Left colon (tissue), 2 donors: Measurements from ENCODE around the gene TTF1. TPM values are rescaled to one million over a fixed set of nuclear protein-coding genes. Genes with fewer than 3 reads are reported as not detected.
"Not testable (repeated sequence)": the region's sequence is repeated elsewhere in the genome, so short reads cannot be mapped to it uniquely, and the experiment has no call there.

Experiments
- ATAC-seq: fragments of 200-7000 bp; cut with Tn5 transposase; one replicate; pipeline ENCODE4 v1.9.1; 2020; ENCODE audit warnings: mild to moderate bottlenecking, moderate library complexity
- DNase-seq, 2 donors: peaks; one replicate each; pipeline ENCODE4 v3.0.0-alpha.2; 2020
- intact Hi-C, 2 donors: fragments of 100-400 bp; cut with DNase I in 1 of 2; cut with micrococcal nuclease in 1 of 2; formaldehyde crosslinking; loops; one replicate each; pipeline versions ENCODE4 v1.11.2 to v1.14.0; 2022; cut with DNase I, micrococcal nuclease
- total RNA-seq, 2 donors: library from RNA; stranded (reverse); fragmentation: NEBNext Ultra II Directional; extraction: Animal tissue kit (Norgen Biotek cat#: 25700); gene quantifications; one replicate each; pipeline ENCODE4 v1.2.1, GENCODE V29; 2021
- donor health status: DM: no; HTN: no; CAD: no.
- donor health status: DM: yes; HTN: yes; CAD: no.

Gene TTF1
- total RNA-seq, 2 donors from 2014 or later = 8.2 to 9.0 TPM

DNA sequence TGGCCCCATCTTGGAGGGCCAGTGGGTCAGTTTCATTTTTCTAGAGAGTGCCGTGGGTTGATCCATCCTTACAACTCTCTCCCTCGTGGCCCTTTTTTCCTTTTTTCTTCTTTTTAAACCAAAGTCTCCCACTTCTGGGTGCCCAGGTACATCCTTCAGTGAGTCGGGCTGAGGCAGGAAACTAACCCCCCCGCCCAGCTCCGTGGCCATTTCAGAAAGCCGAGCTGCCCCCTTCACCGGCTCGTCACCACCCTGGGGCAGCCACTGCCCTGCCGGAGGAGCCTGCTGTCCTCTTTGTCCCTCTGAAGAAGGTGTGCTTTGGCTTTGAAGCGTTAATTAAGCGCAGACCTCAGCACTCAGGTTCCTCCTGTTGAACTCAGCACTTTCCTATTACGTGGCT is 8.5 kb upstream of the TTF1 start:
- ATAC-seq = no peak
- intact Hi-C loops = loop anchor here in 1 of 2 donors (10.0 kb wide), 1 partner anchor 160 kb away; no protein-coding TSS in a partner anchor

DNA sequence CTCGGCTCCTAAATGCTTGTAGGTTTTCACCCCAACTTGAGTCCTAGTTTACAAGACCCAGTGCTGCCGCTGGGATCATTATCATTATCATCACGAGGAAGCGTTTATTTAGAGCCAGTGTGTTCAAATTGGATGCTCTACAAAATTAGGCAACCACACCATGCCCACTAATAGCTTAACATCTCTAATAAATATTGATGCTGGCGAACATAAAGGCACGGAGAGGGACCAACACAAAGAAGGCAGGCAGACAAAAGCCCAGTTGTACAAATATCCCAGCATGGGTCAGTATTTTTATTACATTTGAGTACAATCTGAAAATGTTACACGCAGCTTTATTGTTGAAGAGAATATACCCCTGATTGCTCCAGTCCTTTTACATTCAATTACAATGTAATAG is 8.1 kb upstream of the TTF1 start:
- ATAC-seq = no peak
- DNase-seq = no peak
- intact Hi-C loops = loop anchor here in 1 of 2 donors (10.0 kb wide), 1 partner anchor 160 kb away; no protein-coding TSS in a partner anchor

More for the DNA sequence above, 8.5 kb upstream of the TTF1 start:
- no peak for DNase-seq

DNA sequence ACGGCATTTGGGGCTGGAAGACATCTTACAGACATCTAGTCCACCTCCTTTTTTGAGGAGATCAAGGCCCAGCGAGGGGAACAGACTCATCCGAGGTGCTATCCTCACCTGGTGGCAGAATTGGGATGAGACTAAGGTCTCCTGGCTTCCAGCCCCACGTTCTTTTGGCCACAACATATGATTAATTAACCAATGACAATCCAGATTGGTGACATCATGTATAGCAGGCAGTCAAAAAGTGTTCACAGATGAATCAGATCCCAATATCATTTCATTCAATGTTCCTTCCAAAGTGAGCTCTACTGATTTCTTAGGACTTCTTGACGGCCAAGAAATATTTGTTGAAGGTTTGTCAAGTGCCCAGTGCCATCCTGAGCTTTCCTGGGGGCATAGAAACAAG is 7.3 kb upstream of the TTF1 start:
- intact Hi-C loops = loop anchor here in 1 of 2 donors (10.0 kb wide), 1 partner anchor 161 kb away; no protein-coding TSS in a partner anchor
- ATAC-seq (no peak), DNase-seq (no peak)

DNA sequence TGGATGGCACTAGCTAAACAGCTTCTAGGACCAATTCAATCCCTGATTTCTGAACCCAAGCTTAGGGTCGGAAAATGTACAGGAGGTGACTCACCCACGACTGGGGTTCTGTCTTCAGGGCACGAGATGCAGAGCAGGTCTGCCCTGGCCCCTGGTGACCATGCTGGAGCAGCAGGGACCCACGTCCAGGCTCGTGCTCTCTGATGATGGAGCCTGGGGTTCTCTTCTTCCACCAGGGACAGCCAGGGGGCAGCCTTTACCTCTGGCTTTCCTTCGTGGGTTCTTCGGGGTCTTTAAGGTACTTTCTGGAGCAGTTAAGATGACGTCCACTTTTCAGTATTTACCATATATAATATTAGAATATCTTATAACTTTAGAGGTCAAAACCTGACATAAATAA is 5.4 kb upstream of the TTF1 start:
- intact Hi-C loops = loop anchor here in 1 of 2 donors (10.0 kb wide), 1 partner anchor 163 kb away; no protein-coding TSS in a partner anchor
- ATAC-seq = no peak
- DNase-seq = peak in 1 of 2 donors; percentile 7

DNA sequence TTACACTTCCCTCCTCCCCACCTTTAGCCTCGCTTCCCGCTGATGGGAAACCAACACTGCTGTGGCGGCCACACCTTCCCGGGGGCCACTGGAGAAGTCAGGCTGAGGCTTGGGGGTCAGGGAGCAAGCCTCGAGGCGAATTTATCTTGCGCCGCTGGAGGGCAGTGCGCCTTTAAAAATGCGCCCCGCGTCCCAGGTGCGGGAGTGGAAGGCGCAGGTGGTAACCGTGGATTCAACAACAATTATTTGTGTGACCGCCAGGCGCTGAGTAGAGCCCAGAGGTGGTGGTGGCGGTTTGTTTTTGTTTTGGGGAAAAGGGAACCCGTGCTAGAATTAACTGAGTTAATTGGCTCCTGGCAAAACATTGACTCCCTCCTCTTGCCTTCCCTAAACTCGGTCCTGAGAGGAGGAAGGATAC is 4.5 kb upstream of the TTF1 start:
- peak; percentile 40 to 65 for DNase-seq
- ATAC-seq = peak; percentile 67
- intact Hi-C loops = loop anchor here in 1 of 2 donors (10.0 kb wide), 1 partner anchor 164 kb away; no protein-coding TSS in a partner anchor

DNA sequence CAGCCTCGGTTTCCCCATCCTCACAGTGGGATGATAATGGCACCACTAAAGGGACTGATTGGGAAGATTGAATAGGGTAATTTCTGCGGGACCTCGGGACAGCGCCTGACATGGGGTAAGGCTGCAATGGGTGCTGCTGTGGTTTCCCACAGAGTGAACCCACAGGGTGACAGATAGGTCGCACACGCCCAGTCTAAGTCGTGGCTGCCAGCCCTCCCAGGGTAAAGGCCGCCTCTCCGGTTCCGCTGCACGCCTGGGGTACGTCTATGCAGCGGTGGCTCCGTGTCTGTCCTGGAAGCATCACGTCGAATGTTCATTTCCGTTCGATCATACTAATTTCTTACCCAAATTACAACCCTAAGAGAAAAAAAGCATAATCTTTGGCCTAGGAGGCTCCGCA is 4.0 kb upstream of the TTF1 start:
- ATAC-seq = peak; percentile 42
- peak in 1 of 2 donors; percentile 9 for DNase-seq
- intact Hi-C loops = loop anchor here in 1 of 2 donors (10.0 kb wide), 1 partner anchor 164 kb away; no protein-coding TSS in a partner anchor

DNA sequence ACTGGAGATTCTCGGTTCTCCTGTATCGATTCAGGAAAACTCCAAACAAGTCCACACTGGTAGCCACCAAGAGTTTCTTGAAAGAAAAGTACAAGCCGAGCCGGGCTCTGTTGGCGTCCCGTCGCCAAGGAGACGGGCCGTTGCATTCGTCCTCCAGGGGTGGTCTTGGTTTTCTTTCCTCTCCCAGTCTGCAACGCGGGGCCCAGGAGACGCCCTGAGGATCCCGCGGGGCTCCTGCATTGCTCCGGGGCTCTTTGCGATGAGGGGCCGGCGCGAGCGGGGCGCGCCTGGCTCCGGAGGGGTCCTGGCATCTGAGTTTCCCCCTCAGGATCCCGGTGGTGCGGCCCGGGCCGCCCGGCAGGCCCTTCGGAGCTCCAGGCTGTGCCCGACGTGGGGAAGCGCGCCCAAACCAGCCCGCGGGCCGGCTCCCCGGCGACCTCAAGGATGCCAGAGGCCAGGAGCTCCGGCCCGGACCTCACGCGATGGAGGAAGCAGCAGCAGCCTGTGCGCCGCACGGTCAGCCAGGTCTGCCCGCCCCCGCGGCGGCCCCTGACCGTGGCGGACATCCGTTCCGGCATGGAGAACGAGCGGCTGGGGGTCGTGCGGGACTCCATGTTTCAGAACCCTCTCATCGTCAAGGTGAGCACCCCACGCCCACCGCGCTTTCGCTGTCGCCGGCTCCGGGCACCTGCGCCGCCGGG is 3.3 kb upstream of the TTF1 start, which contains the start of gene CFAP77:
CFAP77 (plus strand) TSS at position 384 of the 701 bp plus-strand sequence; CDS start at position 445, 61 bp downstream.
- intact Hi-C loops = loop anchor here in 1 of 2 donors (10.0 kb wide), 1 partner anchor 165 kb away; no protein-coding TSS in a partner anchor
- peak in 1 of 2 donors; percentile 45 for DNase-seq
- peak; percentile 53 for ATAC-seq

DNA sequence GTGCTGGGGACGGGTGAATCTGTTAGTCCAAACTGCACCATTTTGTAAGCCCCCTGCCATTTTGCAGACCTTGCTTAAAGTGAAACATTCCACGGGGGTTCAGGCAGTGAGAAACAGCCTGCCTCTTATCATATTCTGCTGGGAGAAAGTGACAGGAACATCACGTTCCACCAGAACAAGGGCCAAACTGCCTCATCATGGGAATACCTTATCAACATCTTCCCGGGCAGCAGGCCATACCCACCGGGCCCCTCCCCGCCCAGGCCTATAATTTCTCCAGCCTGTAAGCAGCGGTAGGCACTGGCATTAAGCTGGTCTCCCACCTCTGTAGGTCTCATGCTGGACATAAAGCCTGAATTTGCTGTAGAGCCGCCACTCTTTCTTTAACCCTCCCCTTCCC is 1.9 kb upstream of the TTF1 start:
- DNase-seq (no peak), ATAC-seq (no peak)
- intact Hi-C loops = no loop called here

DNA sequence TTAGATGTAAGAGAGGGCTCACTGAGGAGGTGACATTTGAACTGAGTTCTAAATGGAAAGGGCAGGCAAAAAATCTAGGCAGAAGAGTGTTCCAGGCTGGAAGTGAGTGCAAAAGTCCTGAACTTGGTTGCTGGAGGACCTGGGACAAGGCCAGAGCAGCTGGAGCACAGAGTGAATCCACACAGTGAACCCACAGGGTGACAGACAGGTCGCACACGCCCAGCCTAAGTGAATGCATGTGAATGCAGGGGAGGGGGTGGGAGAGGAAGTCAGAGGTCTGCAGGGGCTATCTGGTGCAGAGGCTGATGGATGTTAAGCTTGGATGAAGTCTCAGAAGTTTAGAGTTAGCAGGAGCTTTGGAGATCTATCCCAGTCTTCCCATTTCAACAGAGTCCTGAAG is 556 bp upstream of the TTF1 start:
- no peak for ATAC-seq
- intact Hi-C loops = no loop called here
- no peak for DNase-seq

DNA sequence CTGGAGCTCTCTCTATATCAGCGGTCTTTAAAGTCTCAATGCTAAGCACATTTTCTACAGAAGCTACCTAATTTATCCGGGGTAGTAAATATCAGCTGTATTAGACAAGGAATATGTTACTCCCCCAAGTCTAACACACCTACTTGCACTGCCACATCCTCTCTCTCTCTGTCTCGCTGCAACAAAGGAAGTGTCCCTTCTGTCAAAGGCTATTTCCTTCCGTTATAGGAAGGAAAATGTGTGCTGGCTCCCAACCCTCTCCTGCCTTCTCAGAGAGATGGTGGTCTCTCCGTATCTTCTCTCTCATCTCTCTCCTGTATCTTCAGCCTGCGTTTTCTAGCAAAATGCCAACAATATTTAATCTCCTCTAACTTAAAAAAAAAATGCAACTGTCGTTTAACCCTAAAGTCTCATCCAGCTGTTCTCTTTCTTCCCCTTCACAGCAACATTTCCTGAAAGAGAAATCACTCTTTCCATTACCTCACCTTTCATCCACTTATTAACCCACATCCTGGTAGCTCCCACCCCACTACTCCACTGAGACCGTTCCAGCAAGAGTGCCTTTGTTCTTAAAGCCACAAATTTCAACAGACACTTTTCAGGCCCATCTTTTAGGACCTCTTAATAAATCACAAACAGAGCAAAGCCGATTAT is 2.3 kb downstream of the TTF1 start:
- no peak for DNase-seq
- intact Hi-C loops = no loop called here
- no peak for ATAC-seq

DNA sequence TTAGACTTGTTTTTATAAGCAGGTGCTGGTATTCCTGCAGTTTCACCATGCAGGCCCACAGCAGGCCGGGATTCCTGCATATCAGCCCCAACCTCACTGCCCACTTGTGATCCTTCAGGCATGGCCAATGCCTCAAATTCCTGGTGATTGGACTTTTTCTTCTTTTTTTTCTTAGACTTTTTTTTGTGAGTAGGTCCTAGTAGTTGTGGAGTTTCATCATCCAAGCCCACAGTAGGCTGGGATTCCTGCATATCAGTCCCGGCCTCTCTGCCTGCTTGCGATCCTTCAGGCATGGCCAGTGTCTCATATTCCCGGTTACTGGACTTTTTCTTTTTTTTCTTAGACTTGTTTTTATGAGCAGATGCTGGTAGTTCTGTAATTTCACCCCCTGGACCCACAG is 4.8 kb downstream of the TTF1 start:
- no peak for ATAC-seq
- intact Hi-C loops = no loop called here
- no peak for DNase-seq

DNA sequence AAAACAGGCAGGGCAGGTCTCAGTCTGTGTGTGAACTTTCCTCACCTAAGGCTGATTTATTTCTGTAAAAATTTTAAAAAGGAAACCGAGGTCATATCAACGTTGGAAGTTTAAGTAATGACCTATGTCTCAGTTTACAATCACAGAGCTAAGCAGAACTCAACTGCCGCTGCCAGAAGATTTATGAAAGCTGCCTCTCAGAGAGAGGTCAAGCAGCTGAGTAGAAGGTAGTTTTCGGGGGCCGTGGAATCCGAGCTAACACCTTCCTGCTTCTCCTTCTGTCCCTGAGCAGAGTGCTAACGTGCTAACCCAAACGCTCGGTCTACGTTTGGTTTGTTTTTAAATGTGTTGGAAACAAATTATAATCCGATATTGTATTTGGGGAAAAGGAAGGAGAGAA is 11.1 kb downstream of the TTF1 start:
- no peak for DNase-seq
- intact Hi-C loops = no loop called here
- ATAC-seq = no peak

DNA sequence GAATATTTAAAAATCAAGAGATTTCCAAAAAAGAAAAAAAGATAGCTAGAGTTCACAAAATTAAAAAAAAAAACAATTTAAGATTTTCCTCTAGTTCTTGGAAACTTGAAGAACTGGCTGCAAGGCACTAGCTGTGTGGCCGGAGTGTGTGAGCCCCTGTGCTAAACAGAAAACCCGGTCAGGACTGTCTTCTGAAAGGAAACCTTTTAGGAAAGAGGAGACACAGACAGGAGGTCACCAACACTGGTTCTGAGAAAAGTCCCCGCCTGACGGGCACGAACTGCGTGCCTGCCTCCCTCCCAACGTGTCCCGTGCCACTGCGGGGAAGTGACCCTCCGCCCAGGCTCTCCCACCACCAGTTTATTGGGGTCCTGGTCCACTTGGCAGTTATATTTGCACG is 15.2 kb downstream of the TTF1 start:
- intact Hi-C loops = no loop called here
- DNase-seq (no peak), ATAC-seq (no peak)

DNA sequence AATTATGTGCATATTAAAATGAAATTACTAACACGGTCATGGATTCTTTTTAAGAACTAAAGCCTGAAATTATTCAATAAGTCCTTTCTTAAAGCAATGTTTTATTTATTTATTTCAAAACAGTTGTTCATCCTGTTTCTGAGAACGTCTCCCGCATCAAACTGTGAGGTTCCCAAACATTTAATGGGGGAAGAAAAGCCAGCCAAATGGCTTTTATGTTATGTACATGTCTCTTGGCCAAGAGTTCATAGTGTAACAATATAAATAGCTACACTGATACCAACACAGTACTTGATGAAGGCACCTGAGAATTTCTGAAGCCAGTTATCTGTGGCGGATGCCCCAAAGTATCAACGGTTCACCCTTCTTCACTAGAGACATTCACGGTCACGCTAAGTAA is 15.7 kb downstream of the TTF1 start:
- DNase-seq (no peak), ATAC-seq (no peak)
- intact Hi-C loops = no loop called here

DNA sequence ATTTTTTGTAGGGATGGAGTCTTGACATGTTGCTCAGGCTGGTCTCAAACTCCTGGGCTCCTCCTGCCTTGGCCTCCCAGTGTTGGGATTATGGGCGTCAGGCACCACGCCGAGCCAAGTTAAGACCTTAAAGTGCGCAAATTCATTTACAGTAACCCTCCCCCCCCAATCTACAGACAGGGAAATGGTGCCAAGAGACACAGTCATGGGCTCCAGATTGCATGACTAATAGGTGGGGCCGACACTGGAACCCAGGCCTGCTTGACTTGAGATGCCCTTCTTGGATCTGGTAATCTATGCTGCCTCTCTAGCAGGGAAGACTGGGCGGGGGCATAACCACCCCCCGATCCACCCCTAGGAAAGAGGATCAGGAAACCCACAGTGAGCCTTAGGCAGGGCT is 19.5 kb downstream of the TTF1 start:
- ATAC-seq (no peak), DNase-seq (no peak)
- intact Hi-C loops = no loop called here

DNA sequence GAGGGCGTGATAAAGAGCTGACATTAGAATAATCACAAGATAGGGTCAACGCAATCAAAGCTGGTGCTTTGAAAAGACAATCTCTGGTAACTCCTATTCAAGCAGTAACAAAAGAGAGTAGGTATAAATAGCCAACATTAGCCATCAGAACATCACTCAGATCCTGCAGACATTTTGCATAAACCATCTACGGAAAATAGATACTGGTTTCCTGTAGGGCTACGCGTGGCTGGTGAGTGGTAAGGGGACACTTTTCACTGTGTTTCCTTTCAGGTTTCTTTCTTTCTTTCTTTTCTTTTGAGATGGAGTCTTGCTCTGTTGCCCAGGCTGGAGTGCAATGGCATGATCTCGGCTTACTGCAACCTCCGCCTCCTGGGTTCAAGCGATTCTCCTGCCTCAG is 22.3 kb downstream of the TTF1 start:
- intact Hi-C loops = no loop called here
- ATAC-seq (no peak), DNase-seq (no peak)

DNA sequence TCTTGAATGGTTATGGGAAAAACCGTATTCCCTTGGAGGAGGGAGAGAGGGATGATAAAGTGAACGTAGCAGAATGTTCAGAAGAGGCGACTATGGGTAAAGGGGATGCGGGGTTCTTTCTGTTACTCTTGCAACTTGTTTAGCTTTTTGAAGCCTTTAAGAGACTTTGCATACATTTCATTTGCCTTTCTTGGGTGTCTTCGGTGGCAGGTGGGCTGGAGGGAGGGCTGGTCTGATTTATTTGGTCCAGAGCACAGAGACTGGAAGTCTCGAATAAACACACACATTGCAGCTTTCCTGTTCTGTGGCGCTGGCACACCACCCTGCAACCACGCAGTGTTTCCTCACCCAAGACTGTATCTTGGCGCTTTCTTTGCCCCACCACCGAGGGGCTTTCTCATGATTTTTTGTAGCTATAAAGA is 23.2 kb downstream of the TTF1 start:
- intact Hi-C loops = no loop called here
- peak in 1 of 2 donors; percentile 14 for DNase-seq
- ATAC-seq = no peak

DNA sequence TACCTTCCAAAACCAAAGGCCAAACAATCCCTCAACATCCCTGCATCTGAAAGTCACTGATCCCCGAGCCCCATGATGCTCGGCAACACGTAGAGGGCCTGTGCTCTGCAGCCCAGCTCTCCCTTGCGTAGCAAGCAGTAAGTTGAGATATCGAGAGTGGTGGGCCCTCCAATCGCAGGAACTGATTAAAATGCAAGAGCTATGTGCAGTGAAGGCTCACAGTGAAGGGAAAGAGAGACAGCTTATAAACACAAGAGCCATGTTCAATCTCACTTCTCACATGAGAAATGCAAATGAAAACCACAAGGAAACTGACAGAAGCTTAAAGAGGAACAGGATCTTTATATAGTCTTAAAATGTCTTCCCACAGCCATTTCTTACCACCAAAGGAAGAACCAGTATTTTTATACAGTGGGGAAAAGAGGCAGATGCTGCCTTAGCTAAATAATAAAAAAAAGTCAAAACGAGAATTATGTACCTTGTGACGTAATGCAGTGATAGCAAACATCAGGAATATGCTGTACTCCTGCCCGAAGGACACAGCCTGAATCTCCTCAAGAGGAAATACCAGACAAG is 24.6 kb downstream of the TTF1 start:
- DNase-seq (no peak), ATAC-seq (no peak)
- intact Hi-C loops = no loop called here

DNA sequence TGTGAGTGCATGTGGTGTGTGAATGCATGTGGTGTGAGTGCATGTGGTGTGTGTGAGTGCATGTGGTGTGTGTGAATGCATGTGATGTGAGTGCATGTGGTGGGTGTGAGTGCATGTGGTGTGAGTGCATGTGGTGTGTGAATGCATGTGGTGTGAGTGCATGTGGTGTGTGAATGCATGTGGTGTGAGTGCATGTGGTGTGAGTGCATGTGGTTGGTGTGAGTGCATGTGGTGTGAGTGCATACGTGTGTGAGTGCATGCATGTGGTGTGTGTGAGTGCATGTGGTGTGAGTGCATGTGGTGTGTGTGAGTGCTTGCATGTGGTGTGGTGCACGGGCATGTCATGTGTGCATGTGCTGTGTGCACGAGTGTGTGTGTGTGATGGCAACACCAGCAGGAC is 28.2 kb downstream of the TTF1 start:
- DNase-seq, ATAC-seq, intact Hi-C loops: not testable (repeated sequence)

DNA sequence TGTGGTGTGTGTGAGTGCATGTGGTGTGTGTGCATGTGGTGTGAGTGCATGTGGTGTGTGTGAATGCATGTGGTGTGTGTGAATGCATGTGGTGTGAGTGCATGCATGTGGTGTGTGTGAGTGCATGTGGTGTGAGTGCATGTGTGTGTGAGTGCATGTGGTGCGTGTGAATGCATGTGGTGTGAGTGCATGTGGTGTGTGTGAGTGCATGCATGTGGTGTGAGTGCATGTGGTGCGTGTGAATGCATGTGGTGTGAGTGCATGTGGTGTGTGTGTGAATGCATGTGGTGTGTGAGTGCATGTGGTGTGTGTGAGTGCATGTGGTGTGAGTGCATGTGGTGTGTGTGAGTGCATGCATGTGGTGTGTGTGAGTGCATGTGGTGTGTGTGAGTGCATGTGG is 28.9 kb downstream of the TTF1 start:
- DNase-seq, ATAC-seq, intact Hi-C loops: not testable (repeated sequence)
